HG03378 (cell line): ENCODE results near the gene GNS.

ENCODE experiments used
- ATAC-seq: cut with Tn5 transposase; IDR thresholded peaks from one replicate; pipeline ENCODE4 v1.9.1; 2021; ENCODE audit warnings: mild to moderate bottlenecking, moderate library complexity; ENCODE audit not compliant: unreplicated experiment

Gene GNS

DNA sequence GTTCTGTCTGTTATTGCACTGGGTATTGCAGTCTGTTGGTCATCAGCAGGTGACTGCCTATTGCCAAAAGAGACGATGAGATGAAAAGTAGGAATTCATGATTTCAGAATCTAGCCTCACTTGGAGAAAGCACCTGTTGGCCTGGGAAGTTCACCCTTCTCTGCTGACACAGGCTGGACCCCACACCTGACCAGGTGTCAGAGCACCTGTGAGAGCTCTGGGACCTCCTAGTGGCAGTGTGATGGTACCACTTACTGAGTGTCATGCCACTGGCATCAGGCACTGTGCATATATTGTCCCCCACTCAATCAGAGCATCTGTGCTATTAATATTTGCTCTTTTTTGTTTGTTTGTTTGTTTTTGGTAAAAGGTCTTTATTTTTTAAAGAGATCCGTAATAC lies 81.0 kb downstream of the GNS start:
- no peak for ATAC-seq

DNA sequence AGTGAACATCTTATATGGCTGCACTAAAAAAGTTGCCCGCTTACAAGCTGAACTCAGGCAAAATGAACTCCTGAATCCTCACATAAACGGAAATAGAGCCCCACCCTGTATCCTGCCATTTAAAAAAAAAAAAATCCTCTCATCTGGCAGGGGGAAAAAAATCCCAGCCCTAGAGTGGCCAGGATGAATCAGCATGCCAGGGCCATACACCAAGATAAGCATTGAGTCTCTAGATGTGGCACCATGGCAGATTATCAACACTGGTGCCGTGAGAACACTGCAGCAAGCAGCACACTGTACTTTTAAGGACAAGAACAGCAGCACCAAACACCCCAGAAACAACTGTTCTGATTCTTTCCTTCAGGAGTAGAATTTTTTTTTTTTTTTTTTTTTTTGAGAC lies 83.4 kb downstream of the GNS start:
- no peak for ATAC-seq

- no peak for ATAC-seq
Observed at GRCh38 chr12:64674367-64674922, 84.8 kb downstream of the GNS start.

GRCh38 chr12:64673490-64674169 lies 85.6 kb downstream of the GNS start:
- ATAC-seq = no peak

DNA sequence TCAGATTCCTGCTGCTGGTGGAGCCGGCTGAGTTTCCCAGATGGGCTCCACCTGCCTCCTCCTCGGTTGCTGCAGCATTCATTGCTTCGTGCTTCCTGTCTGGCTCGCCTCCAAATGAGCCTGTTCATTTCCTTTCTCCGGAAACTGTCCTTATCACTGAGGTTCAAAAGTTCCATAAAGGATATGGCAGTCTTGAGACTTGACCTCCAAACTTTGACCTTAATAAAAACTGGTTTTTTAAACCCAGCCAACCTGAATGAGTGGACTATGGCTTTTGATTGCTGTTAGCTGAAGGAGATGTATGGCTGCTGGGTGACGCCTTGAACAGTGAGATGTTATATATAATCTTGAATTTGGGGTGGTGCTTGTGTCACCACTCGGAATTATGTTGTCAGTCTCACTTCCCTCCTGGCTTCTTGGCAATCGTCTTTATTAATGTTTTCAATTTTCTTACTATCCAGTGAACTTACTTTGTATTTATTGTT lies 86.2 kb downstream of the GNS start:
- ATAC-seq = no peak

GRCh38 chr12:64671681-64672080 lies 87.5 kb downstream of the GNS start:
- ATAC-seq = no peak

DNA sequence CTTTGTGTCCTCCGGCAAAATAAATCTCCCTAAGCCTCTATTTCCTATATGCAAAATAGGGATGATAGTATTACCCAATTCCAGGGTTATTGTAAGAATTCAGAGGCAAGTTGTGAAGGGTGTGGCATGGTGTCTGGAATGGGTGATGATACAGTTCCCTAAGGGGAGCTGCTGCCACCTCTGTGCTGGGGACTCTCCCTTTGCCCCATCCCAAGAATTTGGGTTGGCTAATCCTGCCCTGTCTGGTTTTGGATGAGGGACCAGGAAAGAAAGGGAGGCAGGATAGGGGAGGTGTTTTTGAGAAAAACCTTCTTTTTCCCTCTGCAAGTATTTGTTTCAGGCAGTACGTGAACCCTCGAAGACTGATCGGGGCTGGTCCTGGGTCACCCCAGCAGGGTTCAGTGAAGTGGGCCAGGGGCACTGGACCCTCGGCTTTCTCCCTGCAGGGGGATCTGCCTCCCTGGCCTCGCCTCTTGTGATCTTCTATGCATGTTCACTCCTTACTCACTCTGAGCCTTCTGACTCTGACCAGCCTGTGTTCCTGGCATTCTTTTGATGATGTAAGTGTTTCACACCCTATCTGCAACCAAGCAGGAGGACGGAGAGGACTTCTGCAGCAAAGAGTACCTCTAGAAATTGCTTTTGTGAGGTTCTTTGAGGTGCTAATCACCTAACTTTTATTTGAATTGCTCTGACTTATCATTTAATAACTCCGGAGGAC lies 88.1 kb downstream of the GNS start:
- ATAC-seq = no peak

GRCh38 chr12:64670019-64670418 lies 89.2 kb downstream of the GNS start:
- ATAC-seq = no peak

DNA sequence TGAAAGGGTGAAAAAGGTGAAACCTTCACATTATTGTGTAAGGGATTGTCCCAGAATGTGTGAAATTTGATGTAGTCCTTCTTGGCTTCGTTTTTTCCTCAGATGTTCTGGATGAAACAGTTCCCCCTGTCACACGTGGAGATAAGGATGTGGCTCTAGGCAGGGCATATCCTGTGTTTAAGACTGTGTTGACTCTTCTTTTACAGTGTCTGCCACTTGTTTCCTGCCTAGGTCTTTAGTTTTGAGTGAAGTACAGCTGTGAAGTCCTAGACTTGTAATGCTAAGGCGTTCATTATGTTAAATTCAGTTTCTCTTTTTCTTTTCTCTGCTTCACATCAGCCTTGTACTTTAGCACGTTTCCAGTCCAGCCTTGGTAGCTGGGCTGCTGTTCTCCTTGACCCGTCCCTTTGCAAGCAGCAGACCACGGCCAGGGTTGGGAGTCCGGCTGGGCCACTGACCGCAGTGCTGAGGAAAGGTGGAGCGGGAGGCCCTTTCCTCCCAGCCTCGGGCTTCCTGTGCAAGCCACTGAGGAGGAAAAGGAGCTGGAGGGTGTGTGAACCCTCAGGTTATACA lies 89.8 kb downstream of the GNS start:
- peak; percentile 76 for ATAC-seq

DNA sequence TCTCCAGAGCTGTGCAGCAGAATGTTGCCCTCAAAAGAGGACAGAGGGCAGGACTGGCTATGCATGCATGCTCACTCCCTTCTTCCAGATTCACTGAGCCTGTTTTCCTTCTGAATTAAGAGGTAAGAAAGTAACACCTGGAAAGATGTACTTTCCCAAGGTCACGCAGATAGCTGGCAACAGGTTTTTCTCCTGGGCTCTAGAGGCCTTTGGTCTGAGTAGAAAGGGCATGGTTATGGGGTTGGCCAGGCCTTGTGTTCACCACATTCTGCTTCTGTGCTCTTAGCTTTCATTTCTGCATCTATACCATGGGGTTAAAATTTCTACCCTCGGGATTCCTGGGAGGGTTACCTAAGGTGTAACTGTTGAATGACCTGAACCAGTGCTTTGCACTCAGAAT lies 91.4 kb downstream of the GNS start:
- no peak for ATAC-seq

DNA sequence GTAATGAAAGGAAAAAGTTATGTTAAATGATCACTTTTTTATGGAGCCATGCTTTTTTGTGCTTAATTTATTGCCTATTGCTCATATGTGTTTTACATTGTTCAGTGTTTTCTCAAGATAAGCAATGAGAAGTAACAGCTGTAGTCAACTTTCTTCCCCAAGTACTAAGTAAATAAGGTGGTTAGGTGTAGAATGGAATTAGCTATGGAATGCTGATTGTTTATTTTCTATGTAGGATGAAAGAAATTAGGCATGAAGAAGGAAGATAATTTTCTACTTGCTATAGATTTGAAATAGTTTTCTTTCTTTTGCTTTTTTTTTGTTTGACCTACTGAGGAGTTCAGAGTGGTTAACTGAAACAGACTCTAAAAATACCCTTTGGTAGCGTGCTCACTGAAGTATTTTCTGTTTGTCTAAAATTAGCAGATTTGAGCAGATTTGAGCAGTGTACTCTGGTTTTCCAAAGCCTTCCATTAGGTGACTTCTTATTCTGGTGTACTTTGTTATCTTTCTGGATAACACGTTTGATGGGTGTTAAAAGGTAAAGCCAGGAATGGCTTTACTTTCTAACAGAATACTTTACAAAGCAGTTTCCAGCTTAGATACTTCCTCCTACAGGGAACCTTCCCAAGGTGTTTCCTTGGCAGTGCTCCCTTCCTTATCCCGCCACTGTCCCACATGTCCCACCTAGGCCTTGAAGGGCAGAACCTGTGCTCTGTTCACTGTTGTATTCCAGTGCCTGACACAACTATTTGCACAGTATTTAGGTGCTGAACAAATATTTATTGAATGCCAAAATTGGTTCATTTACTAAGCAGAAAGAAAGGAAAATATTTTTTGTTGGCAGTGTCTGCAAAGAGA lies 92.9 kb downstream of the GNS start:
- ATAC-seq = peak; percentile 27

DNA sequence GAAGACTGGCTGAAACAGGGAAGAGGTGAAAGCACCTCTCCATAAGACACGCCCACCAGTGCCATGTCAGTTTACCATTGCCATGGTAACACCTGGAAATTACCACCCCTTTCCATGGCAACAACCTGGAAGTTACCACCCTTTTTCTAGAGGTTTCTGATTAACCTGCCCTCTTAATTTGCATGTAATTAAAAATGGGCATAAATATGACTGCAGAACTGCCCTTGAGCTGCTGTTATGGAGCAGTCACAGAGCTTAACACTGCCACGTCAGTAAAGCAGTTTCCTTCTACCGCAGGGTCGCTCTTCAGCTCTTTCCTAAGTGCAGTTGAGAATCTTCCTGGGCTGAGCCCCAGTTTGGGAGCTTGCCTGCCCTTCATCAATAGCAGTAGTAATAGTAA lies 93.7 kb downstream of the GNS start:
- peak; percentile 27 for ATAC-seq
